GM21515 (cell line): ENCODE data around the gene CCP110.
"Not testable (repeated sequence)": the region's sequence is repeated elsewhere in the genome, so short reads cannot be mapped to it uniquely, and the experiment has no call there.

Experiments
- ATAC-seq: cut with Tn5 transposase; IDR thresholded peaks from one replicate; pipeline ENCODE4 v1.9.1; 2021; ENCODE audit not compliant: unreplicated experiment

CCP110 gene

GRCh38 chr16:19512297-19512696, 11.4 kb upstream of the CCP110 start:
- ATAC-seq, result no peak

- ATAC-seq, result no peak
Observed at GRCh38 chr16:19513377-19514053, 10.2 kb upstream of the CCP110 start.

- ATAC-seq, result no peak
Observed at GRCh38 chr16:19515757-19516156, 8.0 kb upstream of the CCP110 start.

- ATAC-seq, result no peak
Observed at GRCh38 chr16:19517424-19518089, 6.2 kb upstream of the CCP110 start.

GRCh38 chr16:19518388-19518787, 5.4 kb upstream of the CCP110 start:
- ATAC-seq, result no peak

- ATAC-seq, result no peak
Observed at GRCh38 chr16:19520861-19521331, 2.8 kb upstream of the CCP110 start.

GRCh38 chr16:19521471-19522396, 2.0 kb upstream of the CCP110 start, which contains the start of gene GDE1:
GDE1 (minus strand) TSS chr16:19522098; CDS start chr16:19521964, 134 bp downstream.
- ATAC-seq, result peak; percentile 72

GRCh38 chr16:19522397-19522732, 1.4 kb upstream of the CCP110 start:
- ATAC-seq, result no peak

- no peak for ATAC-seq
Observed at GRCh38 chr16:19522760-19523159, 982 bp upstream of the CCP110 start.

GRCh38 chr16:19523184-19523558, 571 bp upstream of the CCP110 start:
- no peak for ATAC-seq

GRCh38 chr16:19524356-19524615, 544 bp downstream of the CCP110 start:
- ATAC-seq, result no peak

- no peak for ATAC-seq
Observed at GRCh38 chr16:19524616-19525384, 1.1 kb downstream of the CCP110 start.

GRCh38 chr16:19525385-19525723, 1.6 kb downstream of the CCP110 start:
- ATAC-seq, result no peak

- ATAC-seq, result no peak
Observed at GRCh38 chr16:19527161-19527560, 3.4 kb downstream of the CCP110 start.

GRCh38 chr16:19528666-19529065, 4.9 kb downstream of the CCP110 start:
- ATAC-seq, result no peak

GRCh38 chr16:19532601-19533000, 8.9 kb downstream of the CCP110 start:
- no peak for ATAC-seq

- no peak for ATAC-seq
Observed at GRCh38 chr16:19540241-19540970, 16.7 kb downstream of the CCP110 start.

GRCh38 chr16:19542138-19542821, 18.5 kb downstream of the CCP110 start:
- no peak for ATAC-seq

- ATAC-seq, result not testable (repeated sequence)
Observed at GRCh38 chr16:19543278-19543996, 19.7 kb downstream of the CCP110 start.
